Stimulated activated CD8-positive, alpha-beta memory T cell treated with anti-CD3 and anti-CD28 coated beads, Interleukin-4, amount 100 ng/mL, for 4 hours (primary cell): ENCODE results near the gene ENTR1.

Source experiments
- DNase-seq, 2 donors: peaks; one replicate each; pipeline ENCODE4 v3.0.0-alpha.2; 2020; ENCODE audit warnings: low read depth in 2 of 2, low spot score in 1 of 2

The ENTR1 gene

GRCh38 chr9:136377341-136378169 is 32.9 kb downstream of the ENTR1 start:
- DNase-seq, result no peak

GRCh38 chr9:136376457-136376856 is 34.0 kb downstream of the ENTR1 start:
- DNase-seq, result no peak

GRCh38 chr9:136375096-136375495 is 35.3 kb downstream of the ENTR1 start:
- no peak for DNase-seq

- DNase-seq, result no peak
These were observed 36.2 kb downstream of the ENTR1 start for GRCh38 chr9:136374183-136374575.

- no peak for DNase-seq
These were observed 36.9 kb downstream of the ENTR1 start, which contains the start of gene CARD9 for GRCh38 chr9:136373300-136374182. Gene CARD9, minus strand, starts transcription at chr9:136373669. Its CDS starts 1,591 bp downstream, at chr9:136372078.

GRCh38 chr9:136372561-136373299 is 37.7 kb downstream of the ENTR1 start:
- DNase-seq, result no peak

- DNase-seq, result no peak
These were observed 38.4 kb downstream of the ENTR1 start for GRCh38 chr9:136372006-136372405.

- DNase-seq, result no peak
These were observed 38.9 kb downstream of the ENTR1 start for GRCh38 chr9:136371533-136371880.

- no peak for DNase-seq
These were observed 39.5 kb downstream of the ENTR1 start for GRCh38 chr9:136370687-136371532.

- no peak for DNase-seq
These were observed 40.4 kb downstream of the ENTR1 start for GRCh38 chr9:136370037-136370436.

- DNase-seq, result no peak
These were observed 42.2 kb downstream of the ENTR1 start for GRCh38 chr9:136368190-136368589.

GRCh38 chr9:136367296-136368145 is 42.9 kb downstream of the ENTR1 start:
- DNase-seq, result no peak

GRCh38 chr9:136366826-136367225 is 43.6 kb downstream of the ENTR1 start:
- DNase-seq, result no peak

- no peak for DNase-seq
These were observed 44.6 kb downstream of the ENTR1 start for GRCh38 chr9:136365775-136366222.

- no peak for DNase-seq
These were observed 45.3 kb downstream of the ENTR1 start for GRCh38 chr9:136364942-136365774.

- DNase-seq, result no peak
These were observed 46.3 kb downstream of the ENTR1 start for GRCh38 chr9:136363949-136364748.

- peak; percentile 87 to 88 for DNase-seq
These were observed 47.1 kb downstream of the ENTR1 start, which contains the start of gene DNLZ for GRCh38 chr9:136363106-136363948. Gene DNLZ, minus strand, starts transcription at chr9:136363744. Its CDS starts 30 bp downstream, at chr9:136363714.
